CD4-positive, alpha-beta memory T cell (primary cell): ENCODE measurements around the gene CACNA1G. TPM values are rescaled to one million over a fixed set of nuclear protein-coding genes. Genes with fewer than 3 reads are reported as not detected.

Experiments used
- CTCF ChIA-PET: fragments of 350-600 bp; sonication (Branson Sonifier 250); formaldehyde crosslinking; loops from one replicate; lab custom pipeline; 2021; ENCODE audit warnings: inconsistent platforms; ENCODE audit not compliant: partially characterized antibody; lab: Charles Lee
- POLR2A ChIA-PET: fragments of 350-600 bp; sonication (Branson Sonifier 250); formaldehyde crosslinking; loops from one replicate; lab custom pipeline; 2021; ENCODE audit not compliant: partially characterized antibody; lab: Charles Lee
- DNase-seq, 5 donors: peaks; one replicate each; pipeline versions ENCODE4 v3.0.0 to v3.0.0-alpha.2; 2020 to 2022; ENCODE audit warnings: mixed read lengths in 1 of 5
- H3K27ac ChIP-seq: one replicate; pipeline ENCODE4 v1.7.0; 2013; ENCODE audit warnings: low read depth, low read length
- H3K27me3 ChIP-seq: 2 replicates; pipeline ENCODE4 v1.7.0; 2013; ENCODE audit warnings: mild to moderate bottlenecking, low read length, moderate library complexity; ENCODE audit not compliant: insufficient read depth
- H3K36me3 ChIP-seq: 2 replicates; pipeline ENCODE4 v1.7.0; 2013; ENCODE audit warnings: mild to moderate bottlenecking, low read length, moderate library complexity; ENCODE audit not compliant: insufficient read depth
- H3K4me1 ChIP-seq: 2 replicates; pipeline ENCODE4 v1.7.0; 2013; ENCODE audit warnings: mild to moderate bottlenecking, low read length, moderate library complexity; ENCODE audit not compliant: insufficient read depth
- H3K4me3 ChIP-seq, 2 donors: one replicate each; pipeline ENCODE4 v1.7.0; 2013; ENCODE audit warnings: low read length in 2 of 2, mild to moderate bottlenecking in 1 of 2
- H3K9me3 ChIP-seq, 2 donors: one replicate each; pipeline ENCODE4 v1.7.0; 2013; ENCODE audit warnings: low read length in 2 of 2, control low read depth in 1 of 2; ENCODE audit not compliant: control insufficient read depth in 1 of 2
- H3K27ac Mint-ChIP-seq, 7 donors: one replicate each; pipeline ENCODE4 v1.8.0; 2020 to 2021; ENCODE audit warnings: mixed read lengths in 7 of 7, mild to moderate bottlenecking in 6 of 7, inconsistent platforms in 3 of 7, moderate library complexity in 3 of 7
- H3K27me3 Mint-ChIP-seq, 2 donors: one replicate each; pipeline ENCODE4 v1.8.0; 2020 to 2021; ENCODE audit warnings: mixed read lengths in 2 of 2
- H3K36me3 Mint-ChIP-seq, 2 donors: one replicate each; pipeline ENCODE4 v1.8.0; 2020 to 2021; ENCODE audit warnings: mixed read lengths in 2 of 2, inconsistent platforms in 1 of 2, mild to moderate bottlenecking in 1 of 2
- H3K4me1 Mint-ChIP-seq, 4 donors: one replicate each; pipeline ENCODE4 v1.8.0; 2020 to 2021; ENCODE audit warnings: mixed read lengths in 4 of 4, mild to moderate bottlenecking in 1 of 4
- H3K4me3 Mint-ChIP-seq, 8 donors: one replicate each; pipeline ENCODE4 v1.8.0; 2020 to 2021; ENCODE audit warnings: mixed read lengths in 8 of 8, mild to moderate bottlenecking in 7 of 8, moderate library complexity in 6 of 8, inconsistent platforms in 3 of 8
- H3K9me3 Mint-ChIP-seq, 8 donors: one replicate each; pipeline ENCODE4 v1.8.0; 2020 to 2021; ENCODE audit warnings: mixed read lengths in 8 of 8, mild to moderate bottlenecking in 5 of 8, inconsistent platforms in 3 of 8, moderate library complexity in 1 of 8
- intact Hi-C: fragments of 100-400 bp; cut with micrococcal nuclease; formaldehyde crosslinking; loops from one replicate; pipeline ENCODE4 v1.15.1; 2023
- polyA plus RNA-seq, 2 donors: library from polyadenylated mRNA; unstranded; fragments of 300-500 nt; fragmentation: Illumina TruSeq; gene quantifications; one replicate each; pipeline ENCODE4 v1.2.3, GENCODE V29; 2021
- total RNA-seq, 2 experiments: library from RNA; stranded (reverse); gene quantifications; one replicate each; pipeline ENCODE4 v1.2.3, GENCODE V29; 2021

CACNA1G gene
- total and polyA plus RNA-seq, 4 experiments from 2014 or later, result not detected

DNA sequence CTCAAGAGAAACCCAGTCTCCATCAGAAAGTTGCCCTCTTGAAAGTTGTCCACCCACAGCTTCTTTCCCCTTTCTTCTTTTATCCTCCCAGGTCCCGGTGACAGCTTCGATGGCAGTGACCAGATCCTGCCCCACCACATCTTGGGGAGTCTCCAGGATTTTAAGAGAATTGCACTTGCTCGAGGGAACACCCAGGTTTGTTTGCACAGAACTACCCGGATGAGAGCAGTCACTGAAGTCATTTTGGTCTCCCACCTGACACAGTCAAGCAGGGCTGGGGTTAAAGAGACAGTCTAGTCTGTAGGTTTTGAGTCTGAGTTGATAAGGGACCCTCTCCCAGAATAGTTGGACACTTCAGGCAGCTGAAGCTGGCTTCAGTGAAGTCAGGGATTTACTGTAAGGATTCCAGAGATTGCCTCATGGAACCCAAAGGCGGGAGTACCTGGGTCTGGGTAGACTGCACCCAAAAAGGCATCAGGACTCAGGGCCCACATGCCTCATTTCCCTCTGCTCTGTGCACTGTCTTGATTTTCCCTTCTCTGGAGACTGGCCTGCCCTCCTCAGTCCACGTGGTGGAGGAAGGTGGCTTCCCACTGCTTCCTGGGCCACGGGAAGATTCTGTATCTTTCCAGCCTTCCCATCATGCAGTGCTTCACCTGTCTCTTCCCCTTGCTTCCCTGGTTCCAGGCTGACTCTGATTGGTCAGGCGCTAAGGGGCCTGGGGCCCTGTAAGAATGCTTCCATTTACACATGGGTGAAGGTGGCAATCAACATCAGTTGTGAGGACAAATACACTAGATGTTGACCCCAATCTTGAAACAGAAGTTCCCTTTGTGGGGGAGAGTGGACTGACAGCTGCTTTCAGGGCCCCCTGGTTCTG is 42.8 kb upstream of the CACNA1G start:
- Mint-ChIP-seq H3K27ac (peak overlapping the region in 2 of 7 donors; percentile 41 to 72), H3K4me3 (peak overlapping the region in 3 of 8 donors; percentile 32 to 71 (median 59)), H3K36me3 (no peaks in the 10 kb centered on the region), H3K27me3 (no peaks in the 10 kb centered on the region), H3K9me3 (no peaks in the 10 kb centered on the region), H3K4me1 (peaks cover 6 to 18% (median 12%) of the 10 kb centered on the region in 4 donors)
- Histone ChIP-seq H3K27me3 (no peaks in the 10 kb centered on the region), H3K36me3 (no peaks in the 10 kb centered on the region), H3K9me3 (no peaks in the 10 kb centered on the region), H3K4me3 (no peak overlapping the region), H3K27ac (no peak overlapping the region), H3K4me1 (peaks cover 16% of the 10 kb centered on the region)
- CTCF ChIA-PET, result interaction anchor here (2.9 kb wide), 1 partner anchor 15 kb away, joined by 17 read pairs; no protein-coding TSS in a partner anchor
- no peak for DNase-seq
- POLR2A ChIA-PET, result no interaction called here
- intact Hi-C loops, result no loop called here

DNA sequence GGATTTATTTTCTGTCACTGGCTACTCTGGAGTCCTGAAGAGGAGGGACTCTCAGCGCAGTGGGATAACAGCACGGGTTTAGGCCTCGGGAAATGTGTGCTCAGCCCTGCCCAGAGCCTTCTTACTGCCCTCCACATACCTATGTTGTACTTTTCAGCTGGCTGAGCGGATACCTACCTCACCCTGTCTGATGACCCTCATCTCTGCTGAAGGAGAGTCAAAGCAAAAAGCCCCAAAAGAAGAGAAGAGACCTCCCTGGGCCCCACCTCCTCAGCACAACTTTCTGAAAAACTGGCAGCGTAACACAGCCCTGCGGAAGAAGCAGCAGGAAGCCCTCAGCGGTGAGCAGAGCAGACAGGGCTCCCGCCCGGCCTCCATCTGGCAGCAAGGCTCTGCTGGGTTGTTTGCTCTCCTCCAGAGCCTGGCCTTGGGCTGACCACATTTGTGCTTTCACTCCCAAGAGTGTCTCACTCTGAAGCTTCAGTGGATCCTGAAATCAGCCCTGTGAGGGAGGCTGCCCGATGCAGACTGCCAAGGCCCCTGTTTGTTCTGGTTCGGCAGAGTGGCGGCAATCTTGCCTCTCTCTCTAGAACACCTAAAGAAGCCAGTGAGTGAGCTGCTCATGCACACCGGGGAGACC is 42.0 kb upstream of the CACNA1G start:
- Histone ChIP-seq H3K36me3 (no peaks in the 10 kb centered on the region), H3K4me1 (peaks cover 16% of the 10 kb centered on the region), H3K27me3 (no peaks in the 10 kb centered on the region), H3K27ac (no peak overlapping the region), H3K9me3 (no peaks in the 10 kb centered on the region), H3K4me3 (no peak overlapping the region)
- intact Hi-C loops, result no loop called here
- H3K9me3 Mint-ChIP-seq, result no peaks in the 10 kb centered on the region
- peak overlapping the region in 3 of 7 donors; percentile 29 to 78 (median 74) for H3K27ac Mint-ChIP-seq
- DNase-seq, result no peak
- H3K4me1 Mint-ChIP-seq, result peaks cover 6 to 18% (median 12%) of the 10 kb centered on the region in 4 donors
- H3K4me3 Mint-ChIP-seq, result no peak overlapping the region
- no peaks in the 10 kb centered on the region for H3K36me3 Mint-ChIP-seq
- no peaks in the 10 kb centered on the region for H3K27me3 Mint-ChIP-seq
- CTCF ChIA-PET, result no interaction called here
- POLR2A ChIA-PET, result no interaction called here

DNA sequence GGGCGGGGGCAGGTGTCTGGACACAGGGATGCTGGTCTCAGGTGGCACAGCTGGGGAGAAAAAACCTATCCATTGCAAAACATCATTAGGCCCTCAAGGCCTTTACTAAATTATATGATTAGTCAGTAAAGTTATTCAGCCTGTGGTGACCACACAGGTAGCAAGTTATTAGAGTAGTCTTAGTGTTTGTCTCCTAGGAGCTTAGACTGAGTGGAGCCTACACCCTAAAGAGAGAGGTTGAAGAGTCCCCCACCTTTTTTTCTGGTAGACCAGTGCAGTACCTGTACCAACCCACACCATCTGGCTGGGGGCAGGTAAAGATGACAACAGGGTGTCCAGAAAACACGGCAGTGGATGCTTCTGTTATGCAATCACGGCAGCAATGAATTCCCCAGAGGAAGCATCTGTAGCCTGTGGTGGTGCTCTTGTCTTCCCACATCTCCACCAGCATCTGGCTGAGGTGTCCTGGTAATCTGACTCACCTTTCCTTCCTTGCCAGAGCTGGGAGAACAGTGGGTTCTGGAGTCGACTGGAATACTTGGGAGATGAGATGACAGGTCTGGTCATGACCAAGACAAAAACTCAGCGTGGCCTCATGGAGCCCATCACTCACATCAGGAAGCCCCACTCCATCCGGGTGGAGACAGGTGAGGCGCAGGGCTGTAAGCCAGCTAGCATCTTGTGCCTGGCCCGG is 41.2 kb upstream of the CACNA1G start:
- H3K36me3 ChIP-seq, result no peaks in the 10 kb centered on the region
- no peaks in the 10 kb centered on the region for H3K36me3 Mint-ChIP-seq
- no peaks in the 10 kb centered on the region for H3K27me3 Mint-ChIP-seq
- H3K9me3 Mint-ChIP-seq, result no peaks in the 10 kb centered on the region
- H3K27me3 ChIP-seq, result no peaks in the 10 kb centered on the region
- ChIA-PET CTCF (no interaction called here), POLR2A (interaction anchor here (1.3 kb wide), 1 partner anchor 8 kb away, joined by 3 read pairs; no protein-coding TSS in a partner anchor)
- H3K4me1 ChIP-seq, result peaks cover 16% of the 10 kb centered on the region
- intact Hi-C loops, result no loop called here
- no peak overlapping the region for H3K4me3 Mint-ChIP-seq
- H3K9me3 ChIP-seq, result no peaks in the 10 kb centered on the region
- peaks cover 6 to 18% (median 12%) of the 10 kb centered on the region in 4 donors for H3K4me1 Mint-ChIP-seq
- DNase-seq, result no peak
- H3K4me3 ChIP-seq, result no peak overlapping the region
- peak overlapping the region in 1 of 7 donors; percentile 74 for H3K27ac Mint-ChIP-seq
- H3K27ac ChIP-seq, result no peak overlapping the region

DNA sequence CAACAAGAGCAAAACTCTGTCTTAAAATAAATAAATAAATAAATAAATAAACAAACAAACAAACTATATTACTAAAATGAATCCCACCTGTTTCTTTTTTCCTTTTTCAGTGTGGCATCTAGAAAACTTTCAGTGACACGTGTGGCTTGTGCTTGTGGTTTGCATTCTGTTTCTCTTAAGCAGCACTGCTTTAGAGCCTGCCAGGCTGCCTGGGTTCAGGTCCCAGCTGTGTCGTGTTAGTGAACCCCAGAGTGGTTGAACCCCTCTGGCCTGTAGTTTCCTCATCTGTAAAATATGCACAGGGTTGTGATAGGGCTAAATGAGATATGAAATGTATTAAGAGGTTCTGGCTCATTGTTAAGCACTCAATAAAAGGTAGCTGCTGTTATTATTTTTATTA is 40.0 kb upstream of the CACNA1G start:
- no peaks in the 10 kb centered on the region for H3K9me3 Mint-ChIP-seq
- H3K4me1 Mint-ChIP-seq, result peaks cover 6 to 18% (median 12%) of the 10 kb centered on the region in 4 donors
- ChIA-PET POLR2A (interaction anchor here (1.3 kb wide), 1 partner anchor 9 kb away, joined by 3 read pairs; no protein-coding TSS in a partner anchor), CTCF (interaction anchor here (1.0 to 1.6 kb wide), 3 partner anchors 9 to 158 kb away, joined by 3 to 7 read pairs (median 6); partner anchors contain the start of gene RSAD1)
- no peak for DNase-seq
- Histone ChIP-seq H3K4me1 (peaks cover 16% of the 10 kb centered on the region), H3K9me3 (no peaks in the 10 kb centered on the region), H3K27ac (no peak overlapping the region), H3K27me3 (no peaks in the 10 kb centered on the region), H3K36me3 (no peaks in the 10 kb centered on the region), H3K4me3 (no peak overlapping the region)
- H3K27me3 Mint-ChIP-seq, result no peaks in the 10 kb centered on the region
- intact Hi-C loops, result no loop called here
- H3K4me3 Mint-ChIP-seq, result no peak overlapping the region
- H3K27ac Mint-ChIP-seq, result no peak overlapping the region
- no peaks in the 10 kb centered on the region for H3K36me3 Mint-ChIP-seq

DNA sequence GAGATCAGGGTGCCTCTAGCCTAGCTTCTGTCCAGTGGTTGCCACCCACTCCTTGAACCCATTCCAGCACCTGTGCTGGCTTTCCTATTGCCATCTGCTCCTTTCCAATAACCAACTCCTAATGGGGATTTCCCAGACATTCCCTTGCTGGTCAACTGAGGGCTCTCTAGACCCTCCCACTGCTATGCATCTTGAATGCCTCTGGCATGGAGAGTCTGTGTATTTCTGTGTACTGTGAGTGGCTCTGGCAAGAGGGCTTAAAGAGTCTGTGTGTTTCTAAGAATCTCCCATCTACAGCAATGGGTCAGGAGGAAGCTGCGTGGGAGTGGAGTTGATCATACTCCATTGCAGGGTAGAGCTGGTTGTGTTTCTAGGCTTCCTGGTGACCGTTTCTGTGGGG is 39.0 kb upstream of the CACNA1G start:
- DNase-seq, result no peak
- intact Hi-C loops, result no loop called here
- H3K4me3 ChIP-seq, result no peak overlapping the region
- peaks cover 15% of the 10 kb centered on the region for H3K4me1 ChIP-seq
- Mint-ChIP-seq H3K27ac (no peak overlapping the region), H3K9me3 (no peaks in the 10 kb centered on the region), H3K4me1 (peaks cover 6 to 16% (median 11%) of the 10 kb centered on the region in 4 donors), H3K4me3 (no peak overlapping the region), H3K27me3 (no peaks in the 10 kb centered on the region), H3K36me3 (no peaks in the 10 kb centered on the region)
- H3K27ac ChIP-seq, result no peak overlapping the region
- H3K36me3 ChIP-seq, result no peaks in the 10 kb centered on the region
- ChIA-PET CTCF (interaction anchor here (0.7 to 1.4 kb wide), 2 partner anchors 20 to 43 kb away, joined by 3 to 6 read pairs; partner anchors contain the start of gene RSAD1), POLR2A (no interaction called here)
- no peaks in the 10 kb centered on the region for H3K9me3 ChIP-seq
- no peaks in the 10 kb centered on the region for H3K27me3 ChIP-seq

DNA sequence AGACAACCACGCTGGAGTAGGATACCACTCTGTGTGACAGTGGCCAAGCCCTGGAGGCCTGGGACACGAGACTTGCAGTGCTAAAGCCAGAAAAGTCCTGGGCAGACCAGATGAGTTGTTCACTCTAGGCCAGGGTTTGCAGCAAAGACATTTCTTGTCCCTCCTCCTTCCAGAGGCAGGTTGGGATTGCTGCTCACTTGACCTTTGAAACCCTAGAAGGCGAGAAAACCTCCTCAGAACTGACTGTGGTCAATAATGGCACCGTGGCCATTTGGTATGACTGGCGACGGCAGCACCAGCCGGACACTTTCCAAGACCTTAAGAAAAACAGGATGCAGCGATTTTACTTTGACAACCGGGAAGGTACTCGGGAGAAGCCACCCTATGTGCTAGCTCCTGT is 37.7 kb upstream of the CACNA1G start:
- no peaks in the 10 kb centered on the region for H3K9me3 Mint-ChIP-seq
- no peak overlapping the region for H3K27ac ChIP-seq
- no peak overlapping the region for H3K4me3 Mint-ChIP-seq
- H3K9me3 ChIP-seq, result no peaks in the 10 kb centered on the region
- H3K36me3 Mint-ChIP-seq, result no peaks in the 10 kb centered on the region
- no peak for DNase-seq
- peaks cover 0 to 4% (median 2%) of the 10 kb centered on the region in 4 donors for H3K4me1 Mint-ChIP-seq
- no peak overlapping the region for H3K4me3 ChIP-seq
- intact Hi-C loops, result no loop called here
- CTCF ChIA-PET, result no interaction called here
- no peak overlapping the region for H3K27ac Mint-ChIP-seq
- POLR2A ChIA-PET, result no interaction called here
- H3K27me3 Mint-ChIP-seq, result no peaks in the 10 kb centered on the region
- no peaks in the 10 kb centered on the region for H3K27me3 ChIP-seq
- H3K4me1 ChIP-seq, result peaks cover 2% of the 10 kb centered on the region
- H3K36me3 ChIP-seq, result no peaks in the 10 kb centered on the region

DNA sequence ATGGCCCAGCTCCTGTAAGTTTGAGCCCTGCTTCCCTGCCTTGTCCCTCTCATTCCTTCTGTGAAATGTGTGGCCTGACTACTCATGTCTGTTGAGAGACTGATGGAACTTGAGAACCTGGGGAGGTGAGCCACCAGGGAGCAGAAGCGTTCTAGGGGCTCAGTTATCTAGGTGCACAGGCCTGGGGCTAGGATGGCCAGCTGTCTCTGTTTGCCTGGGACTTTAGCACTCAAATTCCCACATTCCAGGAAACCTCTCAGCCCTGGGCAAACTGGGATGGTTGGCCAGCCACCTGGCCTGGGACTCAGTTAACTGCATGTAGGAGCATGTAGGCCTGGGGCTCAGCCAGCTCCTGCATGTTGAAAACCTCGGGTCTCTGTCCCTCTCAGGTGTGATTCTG is 37.3 kb upstream of the CACNA1G start:
- no peaks in the 10 kb centered on the region for H3K36me3 Mint-ChIP-seq
- CTCF ChIA-PET, result no interaction called here
- no peak overlapping the region for H3K27ac Mint-ChIP-seq
- H3K27me3 ChIP-seq, result no peaks in the 10 kb centered on the region
- intact Hi-C loops, result no loop called here
- H3K27ac ChIP-seq, result no peak overlapping the region
- H3K4me1 ChIP-seq, result no peaks in the 10 kb centered on the region
- no peaks in the 10 kb centered on the region for H3K36me3 ChIP-seq
- H3K4me3 ChIP-seq, result no peak overlapping the region
- no peak overlapping the region for H3K4me3 Mint-ChIP-seq
- H3K27me3 Mint-ChIP-seq, result peaks cover 0 to under 1% of the 10 kb centered on the region in 2 donors
- H3K9me3 Mint-ChIP-seq, result no peaks in the 10 kb centered on the region
- POLR2A ChIA-PET, result no interaction called here
- no peaks in the 10 kb centered on the region for H3K4me1 Mint-ChIP-seq
- no peak for DNase-seq
- no peaks in the 10 kb centered on the region for H3K9me3 ChIP-seq
